DOHH2 (cell line): Measurements from ENCODE around the gene PCNX2.

Source experiments
- CTCF ChIP-seq: fragments of 200-600 bp; sonication (generic); IDR thresholded peaks from one replicate; pipeline ENCODE4 v1.5.1; 2014; ENCODE audit warnings: antibody characterized with exemption, mild to moderate bottlenecking, low read depth, low read length; ENCODE audit not compliant: poor library complexity, severe bottlenecking
- EZH2phosphoT487 ChIP-seq: fragments of 200-600 bp; sonication (generic); IDR thresholded peaks from 2 replicates; pipeline ENCODE4 v1.6.1; 2017; ENCODE audit warnings: borderline replicate concordance, mild to moderate bottlenecking, antibody characterized with exemption, low read length, moderate library complexity, mixed read lengths

- no peak for TF ChIP-seq CTCF
- no peak for TF ChIP-seq EZH2phosphoT487
Measured at GRCh38 chr1:233293556-233294446, 1.7 kb downstream of the PCNX2 start.
